ENCODE data around the gene RMI2.
A peak's percentile ranks its signal among the peaks of the same experiment; 100 is the strongest.

RMI2 gene

DNA sequence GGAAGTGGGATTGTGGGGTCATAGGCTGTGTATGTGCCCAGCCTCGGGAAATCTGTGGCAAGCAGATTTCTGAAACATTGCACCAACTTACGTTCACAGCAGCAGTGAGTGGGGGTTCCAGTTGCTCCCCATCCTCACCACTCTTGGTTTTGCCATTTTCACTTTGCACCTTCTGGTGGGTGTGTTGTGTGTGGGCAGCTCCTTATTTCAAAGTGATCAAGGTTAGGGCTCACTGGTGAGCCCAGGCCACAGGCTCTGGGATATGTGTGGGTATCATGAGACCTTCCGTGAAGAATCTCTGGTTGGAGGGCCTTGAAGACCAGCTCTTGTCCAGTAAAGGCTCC, 34.7 kb upstream of the RMI2 start:
- DNase-seq = no peak

DNA sequence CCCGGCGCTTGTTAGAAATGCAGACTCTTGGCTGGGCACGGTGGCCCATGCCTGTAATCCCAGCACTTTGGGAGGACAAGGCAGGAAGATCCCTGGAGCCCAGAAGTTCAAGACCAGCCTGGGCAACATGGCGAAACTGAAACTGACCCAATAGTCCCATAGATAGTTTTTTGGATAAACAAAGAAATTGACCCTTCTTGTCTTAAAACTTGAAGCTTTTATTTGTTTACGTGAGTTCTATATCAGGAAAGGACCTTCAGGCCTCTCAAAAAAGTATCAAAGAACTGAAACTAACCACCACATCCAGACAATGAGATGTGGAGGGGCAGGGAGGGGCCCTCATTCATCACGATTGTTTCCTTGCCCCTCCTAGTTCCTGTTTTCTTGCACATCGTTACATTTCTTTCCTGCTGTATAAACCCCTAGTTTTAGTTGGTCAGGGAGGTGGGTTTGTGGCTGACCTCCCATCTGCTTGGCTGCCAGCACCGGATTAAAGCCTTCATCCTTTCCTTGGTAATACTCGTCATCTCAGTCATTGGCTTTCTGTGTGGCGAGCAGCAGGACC, 34.2 kb upstream of the RMI2 start:
- no peak for DNase-seq

DNA sequence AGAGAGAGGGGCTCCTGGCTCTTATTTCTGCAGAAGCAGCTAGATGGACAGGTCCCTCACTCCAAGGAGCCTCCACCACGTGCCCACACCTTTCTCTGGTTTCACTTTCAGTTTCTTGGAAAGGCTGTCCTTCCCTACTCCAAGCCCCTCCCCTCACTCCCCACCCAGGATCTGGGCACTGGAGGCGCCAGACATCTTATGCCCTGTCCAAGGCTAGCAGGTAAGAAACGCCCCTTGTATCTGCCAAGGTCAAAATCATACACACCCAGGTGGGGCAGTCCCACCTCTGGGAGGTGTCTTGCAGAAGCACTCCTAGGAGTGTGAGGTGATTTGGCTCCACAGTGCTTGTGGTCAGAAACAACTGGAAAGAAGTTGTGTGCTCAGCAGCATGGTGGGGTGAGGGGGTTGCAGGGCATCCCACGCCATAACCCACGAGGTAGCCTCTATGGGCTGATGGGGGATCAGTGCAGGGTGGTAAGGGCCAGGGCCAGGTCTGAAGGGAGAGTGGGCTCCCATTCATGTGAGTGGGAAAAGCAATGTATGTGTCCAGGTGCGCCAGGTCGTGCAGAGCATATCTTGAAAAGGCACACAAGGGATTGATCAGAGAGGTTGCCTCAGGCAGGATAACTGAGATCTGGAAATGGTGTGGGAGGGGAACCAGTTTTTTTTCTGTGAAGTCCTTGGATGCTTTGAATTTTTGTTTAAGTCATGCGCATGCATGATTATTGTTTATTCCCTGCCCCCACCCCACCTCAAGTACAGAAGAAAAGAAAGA, 32.4 kb upstream of the RMI2 start:
- DNase-seq = no peak

DNA sequence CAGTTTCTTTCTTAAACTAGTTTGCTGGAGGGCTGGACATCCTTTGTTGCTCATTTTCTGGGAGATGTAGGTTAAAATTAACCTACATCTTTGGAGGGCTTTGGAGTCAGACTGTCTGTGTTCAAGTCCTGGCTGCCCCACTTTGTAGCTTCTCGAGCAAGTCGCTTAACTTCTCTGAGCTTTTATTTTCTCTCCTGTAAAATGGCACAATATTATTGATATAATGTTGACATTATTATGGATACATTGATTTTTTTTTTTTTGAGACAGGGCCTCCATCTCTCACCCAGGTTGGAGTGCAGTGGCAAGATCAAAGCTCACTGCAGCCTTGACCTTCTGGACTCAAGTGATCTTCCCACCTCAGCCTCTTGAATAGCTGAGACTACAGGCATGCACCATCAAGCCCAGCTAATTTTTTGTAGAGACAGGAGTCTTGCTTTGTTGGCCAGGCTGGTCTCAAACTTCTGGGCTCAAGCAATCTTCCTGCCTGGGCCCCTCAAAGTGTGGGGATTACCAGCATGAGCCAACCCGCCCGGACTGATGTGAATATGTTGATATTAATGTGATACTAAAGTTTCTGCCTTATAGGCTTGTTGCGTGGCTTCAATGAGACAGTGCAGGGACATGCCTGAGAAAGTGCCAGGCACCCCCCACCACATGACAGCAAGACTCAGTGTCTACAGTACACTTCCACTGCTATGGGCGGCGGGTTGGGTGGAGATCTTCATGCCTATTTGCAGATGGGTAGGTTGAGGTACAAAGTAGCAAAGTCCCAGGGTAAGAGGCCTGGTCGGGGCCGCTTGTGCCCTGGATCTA, 31.6 kb upstream of the RMI2 start:
- no peak for DNase-seq

DNA sequence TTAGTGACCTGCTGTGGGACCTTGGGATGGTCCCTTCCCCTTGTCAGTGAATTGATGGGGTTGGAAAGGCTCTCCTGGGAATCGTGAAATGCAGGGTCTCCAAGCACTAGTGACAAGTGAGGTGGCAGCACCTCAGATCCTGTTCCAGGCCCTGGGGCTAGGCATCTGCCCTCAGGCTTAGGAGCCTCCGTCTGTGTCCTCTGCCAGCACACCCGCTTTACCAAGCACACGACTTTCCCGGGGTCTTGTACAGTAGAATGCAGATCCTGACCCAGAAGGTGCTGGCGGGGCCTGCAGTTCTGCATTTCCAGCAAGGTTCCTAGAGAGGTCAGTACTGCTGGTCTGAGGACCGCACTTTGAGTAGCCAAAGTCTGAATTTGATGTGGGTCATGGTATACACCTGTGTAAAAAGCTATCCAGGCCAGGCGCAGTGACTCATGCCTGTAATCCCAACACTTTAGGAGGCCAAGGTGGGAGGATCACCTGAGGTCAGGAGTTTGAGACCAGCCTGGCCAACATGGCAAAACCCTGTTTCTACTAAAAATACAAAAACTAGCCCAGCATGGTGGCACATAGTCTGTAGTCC, 30.9 kb upstream of the RMI2 start:
- no peak for DNase-seq

DNA sequence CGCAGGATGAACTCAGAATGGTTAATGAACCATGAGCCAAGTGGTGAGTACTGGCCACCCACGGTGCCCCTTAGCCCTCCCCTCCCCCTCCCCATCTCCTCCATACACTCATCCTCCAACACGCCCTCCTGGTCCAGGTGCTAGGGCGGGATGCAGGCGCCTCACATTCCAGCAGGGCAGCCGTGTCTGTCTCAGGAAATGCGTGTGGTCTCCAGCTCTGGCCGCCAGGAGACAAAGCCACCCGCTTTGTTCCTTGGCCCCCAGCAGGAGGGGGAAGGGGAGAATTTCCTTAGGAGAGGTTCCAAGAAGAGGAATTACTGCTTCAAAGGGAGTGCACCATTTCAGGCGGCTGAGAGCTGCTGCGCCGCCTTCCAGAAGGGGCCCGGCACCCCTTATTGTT, 29.7 kb upstream of the RMI2 start:
- peak; percentile 50 for DNase-seq

DNA sequence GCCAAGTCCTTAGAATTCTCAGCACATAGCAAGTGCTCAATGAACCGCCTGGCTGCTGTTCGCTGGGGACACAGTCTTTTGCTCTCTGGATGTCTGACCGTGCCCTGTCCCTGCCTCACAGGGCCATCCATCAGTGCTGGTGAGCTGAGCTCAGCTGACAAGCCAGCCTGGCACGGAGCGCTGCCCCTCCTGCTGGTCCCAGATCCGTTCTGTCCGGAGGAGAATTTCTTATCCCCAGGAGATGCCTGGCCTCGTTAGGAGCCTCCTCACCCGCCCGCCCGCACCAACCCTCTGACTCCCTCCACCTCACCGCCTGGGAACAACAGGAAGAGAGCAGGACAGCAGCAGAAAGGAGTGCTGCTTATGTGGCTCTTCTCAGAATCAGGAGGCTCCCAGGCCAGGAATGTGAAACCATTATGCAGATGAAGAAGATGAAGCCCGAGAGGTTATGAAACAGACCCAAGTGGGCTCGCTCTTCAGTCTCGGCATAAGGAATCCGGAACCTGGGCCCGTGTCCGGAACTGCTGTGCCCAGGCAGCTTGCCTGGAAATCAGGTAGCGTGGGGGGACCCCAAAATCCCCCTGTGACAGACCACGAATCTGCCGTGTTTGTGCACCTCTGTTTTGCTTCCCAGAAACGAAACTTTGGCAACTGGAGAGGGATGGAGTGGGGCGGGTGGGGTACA, 28.8 kb upstream of the RMI2 start:
- DNase-seq = no peak

DNA sequence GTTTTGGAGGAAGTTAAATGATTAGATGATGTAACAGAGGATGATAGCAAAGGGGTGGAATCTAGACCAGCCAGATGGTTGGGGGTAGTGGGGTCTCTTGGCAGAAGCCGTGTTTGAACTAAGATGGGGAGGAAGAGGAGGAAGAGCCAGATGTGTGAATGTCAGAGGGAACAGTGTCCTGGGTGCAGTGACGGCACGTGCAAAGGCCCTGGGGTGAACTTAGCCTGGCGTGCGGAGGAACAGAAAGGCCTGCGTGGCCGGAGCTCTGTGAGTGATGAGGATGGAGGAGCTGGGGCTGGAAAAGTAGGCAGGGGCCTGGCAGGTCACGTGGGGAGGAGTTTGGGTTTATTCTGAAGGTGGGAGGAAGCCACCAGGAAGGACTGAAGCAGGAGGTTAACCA, 26.4 kb upstream of the RMI2 start:
- DNase-seq = no peak

DNA sequence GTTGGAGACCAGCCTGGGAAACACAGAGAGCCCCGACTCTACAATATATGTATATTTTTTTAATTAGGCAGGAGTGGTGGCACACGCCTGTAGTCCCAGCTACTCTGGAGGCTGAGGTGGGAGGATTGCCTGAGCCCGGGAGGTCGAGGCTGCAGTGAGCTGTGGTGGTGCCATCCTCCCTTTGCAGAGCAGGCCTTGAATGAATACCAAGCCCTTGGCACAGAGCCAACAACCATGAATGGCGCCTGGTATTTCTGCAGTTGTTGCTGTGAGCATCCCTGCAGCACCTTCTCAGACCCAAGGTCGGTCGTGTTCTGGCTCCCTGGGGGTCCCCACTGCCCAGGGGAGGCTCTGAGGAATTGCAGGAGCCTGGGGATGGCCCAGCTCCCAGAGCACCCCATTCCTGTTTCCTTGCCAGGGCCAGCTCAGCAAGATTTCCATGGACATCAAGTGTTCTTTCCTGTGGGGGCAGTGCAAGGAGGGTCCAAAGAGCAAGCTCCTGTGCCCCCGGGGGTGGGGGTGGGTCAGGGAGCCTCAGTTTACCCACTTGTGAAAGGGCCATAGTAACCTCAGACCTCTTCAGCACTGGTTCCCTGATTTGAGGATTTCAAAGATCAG, 25.6 kb upstream of the RMI2 start:
- DNase-seq = no peak

DNA sequence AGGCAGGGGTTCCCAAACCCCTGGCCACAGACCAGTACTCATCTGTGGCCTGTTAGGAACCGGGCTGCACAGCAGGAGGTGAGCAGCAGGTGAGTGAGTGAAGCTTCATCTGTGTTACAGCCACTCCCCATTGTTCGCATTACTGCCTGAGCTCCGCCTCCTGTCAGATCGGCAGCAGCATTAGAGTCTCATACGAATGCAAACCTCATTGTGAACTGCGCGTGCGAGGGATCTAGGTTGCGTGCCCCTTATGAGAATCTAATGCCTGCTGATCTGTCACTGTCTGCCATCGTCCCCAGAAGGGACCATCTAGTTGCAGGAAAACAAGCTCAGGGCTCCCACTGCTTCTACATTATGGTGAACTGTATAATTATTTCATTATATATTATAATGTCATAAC, 25.1 kb upstream of the RMI2 start:
- no peak for DNase-seq

DNA sequence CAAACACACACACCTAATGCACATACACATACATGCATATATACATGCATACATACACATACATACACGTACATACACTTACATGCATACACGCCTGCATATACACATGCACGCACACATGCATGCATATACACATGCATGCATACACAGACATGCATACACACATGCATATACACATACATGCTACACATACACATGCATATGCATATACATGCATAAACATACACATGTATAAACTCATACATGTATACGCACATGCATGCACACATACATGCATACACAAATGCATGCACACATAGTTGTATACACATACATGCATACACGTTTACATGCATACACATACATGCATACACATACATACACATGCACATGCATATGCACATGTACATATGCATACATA, 23.6 kb upstream of the RMI2 start:
- DNase-seq = no peak

DNA sequence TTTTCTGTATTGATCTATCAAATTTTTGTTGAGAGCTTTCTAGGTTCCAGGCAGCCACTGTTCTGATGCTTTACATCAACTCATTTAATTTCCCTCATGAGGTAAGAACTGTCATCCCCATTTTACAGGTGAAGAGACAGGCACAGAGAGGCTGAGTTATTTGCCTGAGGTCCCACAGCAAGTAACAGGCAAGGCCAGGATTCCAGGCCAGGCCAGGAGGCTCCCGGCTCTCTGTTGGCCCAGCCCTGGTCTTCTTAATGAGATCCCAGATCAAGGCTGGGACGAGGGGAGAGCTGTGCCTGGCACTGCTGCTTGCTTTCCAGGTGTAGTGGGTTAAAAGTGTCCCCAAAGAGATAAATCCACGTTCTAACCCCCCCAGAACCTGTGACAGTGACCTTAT, 22.4 kb upstream of the RMI2 start:
- DNase-seq = no peak

DNA sequence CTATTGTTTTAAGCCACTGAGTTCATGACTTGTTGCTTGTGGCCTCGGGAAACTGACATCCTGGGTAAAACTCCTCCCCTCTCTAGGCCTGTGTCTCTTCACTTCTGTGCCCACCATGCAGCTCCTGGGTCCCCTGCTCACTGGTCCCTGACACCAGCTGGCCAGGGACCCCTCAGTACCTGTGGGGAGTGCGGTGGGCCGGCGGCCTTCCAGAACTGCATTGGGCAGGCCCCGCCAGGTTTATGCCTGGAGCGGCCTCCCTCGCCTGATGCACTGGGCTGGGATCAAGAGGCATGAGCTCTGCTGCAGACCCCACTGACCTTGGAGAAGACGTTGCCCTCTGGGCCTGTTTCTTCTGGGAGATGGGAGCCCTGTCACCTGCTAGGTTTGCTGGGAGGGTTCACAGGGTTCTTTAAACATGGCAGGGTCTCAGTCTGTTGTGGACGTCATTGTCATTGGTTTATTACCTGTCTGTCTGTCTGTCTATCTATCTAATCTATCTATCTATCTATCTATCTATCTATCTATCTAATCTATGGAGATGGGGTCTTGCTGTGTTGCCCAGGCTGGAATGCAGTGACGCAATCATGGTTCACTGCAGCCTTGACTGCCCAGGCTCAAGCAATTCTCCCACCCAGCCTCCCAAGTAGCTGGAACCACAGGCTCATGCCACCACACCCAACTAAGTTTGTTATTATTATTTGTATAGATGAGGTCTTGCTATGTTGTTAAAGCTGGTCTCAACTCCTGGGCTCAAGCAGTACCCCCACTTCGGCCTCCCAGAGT, 21.5 kb upstream of the RMI2 start:
- DNase-seq = no peak

DNA sequence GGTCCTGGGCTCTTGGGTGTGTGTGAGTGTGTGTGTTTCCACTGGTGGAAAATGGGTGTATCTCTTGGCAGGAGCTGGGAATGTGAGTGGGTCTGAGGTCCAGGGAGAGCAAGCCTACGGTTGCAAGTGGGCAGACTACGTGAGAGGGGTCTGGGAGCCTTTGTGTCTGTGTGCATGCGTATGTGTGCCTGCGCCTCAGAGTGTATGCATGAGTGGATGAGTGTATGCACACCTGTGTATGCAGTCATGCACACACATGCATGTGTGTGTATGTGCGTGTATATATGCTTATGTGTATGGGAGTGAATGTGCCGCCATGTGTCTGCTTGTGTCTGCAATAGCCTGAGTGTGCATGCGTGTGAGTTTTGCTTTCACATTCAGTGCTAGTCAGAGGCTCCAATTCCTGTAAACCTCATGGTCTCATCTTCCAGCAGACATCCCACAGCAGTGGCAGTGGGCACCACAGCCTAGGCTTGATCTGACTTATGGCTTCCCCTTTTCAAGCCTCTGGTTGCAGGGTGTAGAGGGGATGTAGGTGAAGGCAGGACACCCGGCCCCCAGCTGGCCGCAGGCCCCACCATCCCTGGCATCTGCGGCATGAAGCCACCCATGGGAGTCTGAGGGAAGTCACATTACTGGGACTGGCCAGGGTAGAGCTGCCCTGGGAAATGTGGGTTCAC, 19.7 kb upstream of the RMI2 start:
- DNase-seq = no peak

DNA sequence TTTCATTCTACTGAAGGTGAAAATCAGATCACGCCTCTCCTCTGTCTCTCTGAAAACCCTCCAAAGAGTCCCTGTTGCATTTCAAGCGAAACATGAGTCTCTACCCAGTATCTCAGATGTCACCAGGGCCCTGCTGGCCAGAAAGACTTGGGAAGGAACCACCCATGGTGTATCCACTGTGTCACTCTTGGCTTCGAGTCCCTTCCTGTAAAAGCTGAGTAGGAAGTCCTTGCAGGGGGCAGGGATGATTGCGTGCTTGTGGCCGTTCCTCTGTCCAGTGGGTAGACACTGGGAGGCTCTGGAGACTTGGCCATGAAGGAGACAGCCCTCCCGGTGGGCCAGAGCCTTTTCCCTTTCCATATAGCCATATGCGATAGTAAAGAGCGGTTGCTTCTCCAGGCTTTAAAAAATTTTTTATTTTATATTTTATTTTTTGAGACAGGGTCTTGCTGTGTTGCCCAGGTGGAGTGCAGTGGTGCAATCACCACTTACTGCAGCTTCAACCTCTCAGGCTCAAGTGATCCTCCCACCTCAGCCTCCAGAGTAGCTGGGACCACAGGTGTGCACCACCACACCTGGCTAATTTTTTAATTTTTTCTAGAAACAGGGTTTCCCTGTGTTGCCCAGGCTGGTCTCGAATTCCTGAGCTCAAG, 19.0 kb upstream of the RMI2 start:
- DNase-seq = no peak

DNA sequence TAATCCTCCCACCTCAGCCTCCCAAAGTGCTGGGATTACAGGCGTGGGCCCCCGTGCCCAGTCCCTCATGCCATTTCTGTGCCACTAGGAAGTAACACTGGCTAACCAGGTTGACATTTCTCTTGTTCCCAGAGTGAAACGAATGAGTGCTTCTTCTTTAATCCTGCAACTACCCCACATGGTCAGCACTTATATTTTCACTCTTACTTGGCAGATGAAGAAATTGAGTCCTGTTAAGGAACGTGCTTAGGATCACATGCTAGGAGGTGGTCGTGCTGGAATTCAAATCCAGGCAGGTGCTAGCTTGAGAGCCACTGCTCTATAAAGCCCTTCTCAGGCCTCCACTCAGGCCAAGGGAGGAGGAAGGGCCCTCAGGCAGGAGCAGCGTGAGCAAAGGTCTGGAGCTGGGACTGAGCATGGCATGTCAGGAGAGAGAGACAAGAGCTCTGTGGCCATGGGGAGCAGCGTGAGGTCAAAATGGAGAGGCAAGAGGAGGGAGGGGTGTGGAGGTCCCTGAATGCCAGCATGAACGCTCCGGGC, 18.5 kb upstream of the RMI2 start:
- DNase-seq = no peak

DNA sequence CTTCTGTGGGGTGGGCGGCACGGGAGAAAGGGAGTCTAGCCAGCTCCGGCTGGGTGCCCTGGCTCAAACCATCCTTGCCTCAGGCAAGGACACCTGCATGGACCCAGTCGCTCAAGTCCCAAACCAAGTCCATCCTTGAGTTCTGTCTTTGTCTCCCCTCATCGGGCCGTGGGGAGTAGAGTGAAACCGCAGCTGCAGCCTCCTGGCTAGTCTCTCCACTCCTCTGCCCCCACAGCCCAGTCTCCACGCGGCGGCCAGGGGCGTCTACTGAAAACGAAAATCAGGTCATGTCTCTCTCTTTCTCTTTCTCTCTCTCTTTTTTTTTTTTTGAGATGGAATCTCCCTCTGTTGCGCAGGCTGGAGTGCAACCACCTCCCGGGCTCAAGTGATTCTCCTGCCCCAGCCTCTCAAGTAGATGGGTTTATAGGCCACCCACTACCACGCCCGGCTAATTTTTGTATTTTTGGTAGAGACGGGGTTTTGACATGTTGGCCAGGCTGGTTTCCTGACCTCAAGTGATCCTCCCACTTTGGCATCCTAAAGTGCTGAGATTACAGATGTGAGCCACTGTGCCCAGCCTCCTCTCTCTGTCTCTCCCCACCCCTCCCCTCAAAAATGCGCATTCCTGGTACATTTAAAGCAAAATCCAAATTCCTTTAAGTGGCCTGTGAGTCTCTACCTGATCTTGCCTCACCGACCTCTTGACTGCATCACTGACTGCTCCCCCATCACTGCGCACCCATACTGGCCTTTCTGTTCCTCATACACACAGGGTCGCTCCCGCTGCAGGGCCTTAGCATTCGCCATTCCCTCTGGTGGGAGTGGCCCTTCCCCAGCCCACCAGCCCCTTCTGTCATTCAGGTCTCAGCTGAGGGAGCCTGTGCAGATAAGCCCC, 17.7 kb upstream of the RMI2 start:
- DNase-seq = no peak

DNA sequence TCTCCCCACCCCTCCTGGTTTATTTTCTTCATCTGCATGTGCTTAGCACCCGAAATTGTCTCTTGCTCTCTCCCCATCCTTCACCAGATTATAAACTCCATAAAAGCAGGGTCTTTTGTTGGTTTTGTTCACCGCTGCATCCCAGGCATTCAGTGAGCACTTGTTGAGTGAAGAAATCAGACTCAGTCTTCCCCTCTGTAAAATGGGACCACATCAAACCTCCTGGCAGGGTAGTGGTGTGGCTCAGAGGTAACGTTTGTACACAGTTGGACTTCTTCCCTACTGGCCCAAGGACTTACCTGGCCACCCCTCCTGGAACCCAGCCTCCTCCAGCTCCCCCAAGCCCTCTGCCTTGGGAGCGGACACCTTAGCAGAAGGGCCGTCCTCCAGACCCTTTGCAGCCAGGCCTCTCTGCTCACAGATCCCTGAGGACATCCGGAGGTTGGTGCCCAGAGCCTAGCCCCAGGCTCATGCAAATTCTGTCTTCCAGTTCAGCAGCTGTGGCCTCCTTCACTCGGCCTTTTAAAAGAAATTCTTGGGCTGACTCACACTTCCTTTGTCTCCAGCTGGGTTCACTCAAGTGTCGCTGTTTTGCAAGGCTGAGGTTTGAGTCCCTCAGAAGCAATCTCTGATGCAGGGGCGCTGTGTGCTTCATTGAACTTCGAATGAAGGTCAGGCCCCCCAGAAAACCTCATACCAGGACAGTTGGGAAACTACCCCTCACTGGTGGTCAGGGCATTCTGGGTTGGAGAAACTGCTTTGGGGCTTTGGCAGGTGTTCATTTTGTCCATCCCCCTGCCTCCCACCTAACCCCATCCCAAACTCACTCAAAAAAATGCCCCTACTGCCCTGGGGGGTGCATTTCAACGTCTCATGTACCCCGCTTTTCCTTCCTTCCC, 16.8 kb upstream of the RMI2 start:
- peak; percentile 76 for DNase-seq
